ENCODE measurements around the gene DUSP1. TPM values are rescaled to one million over a fixed set of nuclear protein-coding genes. Genes with fewer than 3 reads are reported as not detected.

DUSP1 gene
- total RNA-seq, 1 donor from 2014 or later, result 67.3 TPM

DNA sequence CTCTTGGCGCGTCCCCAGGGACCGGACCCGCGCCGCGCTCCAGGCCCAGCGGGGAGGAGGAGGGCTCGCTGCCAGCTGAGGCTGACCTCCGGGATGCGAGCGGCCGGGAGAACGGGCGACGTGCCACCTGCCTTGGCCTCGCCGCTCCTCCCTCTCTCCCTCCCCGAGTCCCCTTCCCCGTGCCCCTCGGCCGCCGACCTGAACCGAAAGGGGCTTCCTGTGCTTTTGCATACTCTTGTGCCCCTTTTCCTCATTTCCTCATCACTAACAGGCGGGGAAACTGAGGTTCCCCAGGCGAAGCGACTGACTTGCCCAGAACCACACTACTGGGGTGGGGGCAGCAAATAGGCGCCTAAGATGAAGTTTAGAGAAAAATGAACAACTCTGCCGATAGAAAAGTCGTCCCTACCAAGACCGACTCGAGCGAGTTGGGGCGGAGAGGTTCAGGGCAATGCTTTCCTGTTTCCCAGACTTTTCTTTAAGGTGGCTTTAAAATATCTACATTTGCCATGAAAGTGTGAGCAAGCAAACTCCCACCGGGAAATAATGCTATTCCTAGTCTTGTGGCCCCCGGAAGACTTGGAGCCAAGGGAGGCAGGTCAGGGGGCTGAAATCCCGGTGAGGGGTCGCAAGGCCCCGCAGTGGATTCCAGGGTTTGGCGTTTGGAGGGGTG is 580 bp upstream of the DUSP1 start:
- Histone ChIP-seq H3K27ac (ENCODE audit: low read depth, low read length) (peak overlapping the region; percentile 100), H3K9me3 (ENCODE audit: control insufficient read depth in 3 of 3, low read length in 3 of 3) (no peaks in the 10 kb centered on the region), H3K4me1 (ENCODE audit: control insufficient read depth in 3 of 3, insufficient read depth in 3 of 3, low read length in 3 of 3) (peaks cover 44 to 62% (median 46%) of the 10 kb centered on the region in 3 donors)

DNA sequence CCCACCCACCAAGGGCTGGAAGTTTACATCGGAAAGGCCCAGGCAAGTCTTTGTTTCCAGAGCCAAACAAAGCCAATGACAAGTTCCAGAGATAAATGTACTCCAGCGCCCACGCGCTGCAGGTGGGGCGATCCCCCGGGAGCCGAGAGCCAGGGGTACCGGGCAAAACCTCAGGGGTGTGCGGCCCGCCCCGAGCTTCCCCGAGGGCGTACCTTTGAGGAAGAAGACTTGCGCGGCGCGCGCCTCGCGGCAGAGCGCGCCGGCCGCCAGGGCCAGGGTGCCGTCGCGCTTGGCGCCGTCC is 671 bp downstream of the DUSP1 start:
- peak overlapping the region; percentile 100 for H3K9ac ChIP-seq (ENCODE audit: low read depth in 1 of 3, low read length in 3 of 3)
- H3K4me3 ChIP-seq (ENCODE audit: low read length in 3 of 3), result peak overlapping the region; percentile 91 to 100 (median 99)
- H3K36me3 ChIP-seq (ENCODE audit: control insufficient read depth in 3 of 3, insufficient read depth in 3 of 3, low read length in 3 of 3), result peaks cover 24 to 34% (median 25%) of the 10 kb centered on the region in 3 donors
- H3K4me1 ChIP-seq (ENCODE audit: control insufficient read depth in 3 of 3, insufficient read depth in 3 of 3, low read length in 3 of 3), result peaks cover 53 to 68% (median 58%) of the 10 kb centered on the region in 3 donors
- H3K9me3 ChIP-seq (ENCODE audit: control insufficient read depth in 3 of 3, low read length in 3 of 3), result no peaks in the 10 kb centered on the region
- no peaks in the 10 kb centered on the region for H3K27me3 ChIP-seq (ENCODE audit: control insufficient read depth in 3 of 3, insufficient read depth in 3 of 3, low read length in 3 of 3)
- H3K27ac ChIP-seq (ENCODE audit: low read depth, low read length), result peak overlapping the region; percentile 100

More for the DNA sequence above, 580 bp upstream of the DUSP1 start:
- peaks cover 24 to 34% (median 25%) of the 10 kb centered on the region in 3 donors for H3K36me3 ChIP-seq (ENCODE audit: control insufficient read depth in 3 of 3, insufficient read depth in 3 of 3, low read length in 3 of 3)
- H3K9ac ChIP-seq (ENCODE audit: low read depth in 1 of 3, low read length in 3 of 3), result peak overlapping the region; percentile 95 to 96 (median 96)
- peak overlapping the region; percentile 73 to 83 (median 74) for H3K4me3 ChIP-seq (ENCODE audit: low read length in 3 of 3)
- no peaks in the 10 kb centered on the region for H3K27me3 ChIP-seq (ENCODE audit: control insufficient read depth in 3 of 3, insufficient read depth in 3 of 3, low read length in 3 of 3)

DNA sequence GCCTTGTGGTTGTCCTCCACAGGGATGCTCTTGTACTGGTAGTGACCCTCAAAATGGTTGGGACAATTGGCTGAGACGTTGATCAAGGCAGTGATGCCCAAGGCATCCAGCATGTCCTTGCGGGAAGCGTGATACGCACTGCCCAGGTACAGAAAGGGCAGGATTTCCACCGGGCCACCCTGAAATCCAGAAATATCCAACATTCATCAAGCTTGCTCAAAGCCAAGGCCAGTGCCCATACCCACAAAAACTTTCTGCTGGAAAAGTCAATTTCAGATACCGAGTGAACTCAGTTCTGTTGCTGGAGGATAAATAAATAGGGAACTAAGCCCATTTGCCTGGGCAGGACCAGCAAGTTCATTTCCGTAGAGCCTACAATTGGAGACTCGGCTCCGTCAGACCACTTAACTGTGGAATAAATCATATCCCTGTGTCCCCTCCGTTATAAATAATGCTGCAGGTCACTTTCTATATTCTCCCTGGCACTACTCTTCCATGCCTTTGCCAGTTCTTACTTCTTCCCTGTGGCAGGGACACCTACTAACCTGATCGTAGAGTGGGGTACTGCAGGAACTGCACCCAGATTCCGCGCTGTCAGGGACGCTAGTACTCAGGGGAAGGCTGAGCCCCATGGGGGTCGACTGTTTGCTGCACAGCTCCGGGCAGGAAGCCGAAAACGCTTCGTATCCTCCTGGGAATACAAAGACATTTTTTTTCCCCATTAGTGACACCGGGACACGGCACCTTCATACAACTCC is 1.2 kb downstream of the DUSP1 start:
- no peaks in the 10 kb centered on the region for H3K9me3 ChIP-seq (ENCODE audit: control insufficient read depth in 3 of 3, low read length in 3 of 3)
- H3K36me3 ChIP-seq (ENCODE audit: control insufficient read depth in 3 of 3, insufficient read depth in 3 of 3, low read length in 3 of 3), result peaks cover 24 to 34% (median 25%) of the 10 kb centered on the region in 3 donors
- peaks cover 57 to 67% (median 62%) of the 10 kb centered on the region in 3 donors for H3K4me1 ChIP-seq (ENCODE audit: control insufficient read depth in 3 of 3, insufficient read depth in 3 of 3, low read length in 3 of 3)
- H3K27me3 ChIP-seq (ENCODE audit: control insufficient read depth in 3 of 3, insufficient read depth in 3 of 3, low read length in 3 of 3), result no peaks in the 10 kb centered on the region
- peak overlapping the region; percentile 100 for H3K27ac ChIP-seq (ENCODE audit: low read depth, low read length)
- H3K9ac ChIP-seq (ENCODE audit: low read depth in 1 of 3, low read length in 3 of 3), result peak overlapping the region; percentile 100
- H3K4me3 ChIP-seq (ENCODE audit: low read length in 3 of 3), result peak overlapping the region; percentile 91 to 100 (median 99)

DNA sequence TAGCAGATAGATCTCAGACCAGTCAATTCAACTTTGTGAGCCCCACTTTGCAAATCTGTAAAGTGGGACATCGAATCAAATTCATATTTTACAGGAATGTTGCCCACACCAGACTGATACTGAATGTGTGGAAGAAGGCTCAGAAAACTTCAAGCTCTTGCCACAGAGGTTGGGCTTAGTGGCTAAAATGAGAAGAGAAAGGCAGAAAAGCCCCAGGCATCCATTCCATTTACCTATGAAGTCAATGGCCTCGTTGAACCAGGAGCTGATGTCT is 1.7 kb downstream of the DUSP1 start:
- H3K9me3 ChIP-seq (ENCODE audit: control insufficient read depth in 3 of 3, low read length in 3 of 3), result no peaks in the 10 kb centered on the region
- H3K4me1 ChIP-seq (ENCODE audit: control insufficient read depth in 3 of 3, insufficient read depth in 3 of 3, low read length in 3 of 3), result peaks cover 58 to 68% (median 66%) of the 10 kb centered on the region in 3 donors
- peaks cover 24 to 34% (median 25%) of the 10 kb centered on the region in 3 donors for H3K36me3 ChIP-seq (ENCODE audit: control insufficient read depth in 3 of 3, insufficient read depth in 3 of 3, low read length in 3 of 3)
- H3K9ac ChIP-seq (ENCODE audit: low read depth in 1 of 3, low read length in 3 of 3), result peak overlapping the region; percentile 100
- H3K27me3 ChIP-seq (ENCODE audit: control insufficient read depth in 3 of 3, insufficient read depth in 3 of 3, low read length in 3 of 3), result no peaks in the 10 kb centered on the region
- peak overlapping the region; percentile 100 for H3K27ac ChIP-seq (ENCODE audit: low read depth, low read length)
- peak overlapping the region; percentile 91 to 100 (median 99) for H3K4me3 ChIP-seq (ENCODE audit: low read length in 3 of 3)

DNA sequence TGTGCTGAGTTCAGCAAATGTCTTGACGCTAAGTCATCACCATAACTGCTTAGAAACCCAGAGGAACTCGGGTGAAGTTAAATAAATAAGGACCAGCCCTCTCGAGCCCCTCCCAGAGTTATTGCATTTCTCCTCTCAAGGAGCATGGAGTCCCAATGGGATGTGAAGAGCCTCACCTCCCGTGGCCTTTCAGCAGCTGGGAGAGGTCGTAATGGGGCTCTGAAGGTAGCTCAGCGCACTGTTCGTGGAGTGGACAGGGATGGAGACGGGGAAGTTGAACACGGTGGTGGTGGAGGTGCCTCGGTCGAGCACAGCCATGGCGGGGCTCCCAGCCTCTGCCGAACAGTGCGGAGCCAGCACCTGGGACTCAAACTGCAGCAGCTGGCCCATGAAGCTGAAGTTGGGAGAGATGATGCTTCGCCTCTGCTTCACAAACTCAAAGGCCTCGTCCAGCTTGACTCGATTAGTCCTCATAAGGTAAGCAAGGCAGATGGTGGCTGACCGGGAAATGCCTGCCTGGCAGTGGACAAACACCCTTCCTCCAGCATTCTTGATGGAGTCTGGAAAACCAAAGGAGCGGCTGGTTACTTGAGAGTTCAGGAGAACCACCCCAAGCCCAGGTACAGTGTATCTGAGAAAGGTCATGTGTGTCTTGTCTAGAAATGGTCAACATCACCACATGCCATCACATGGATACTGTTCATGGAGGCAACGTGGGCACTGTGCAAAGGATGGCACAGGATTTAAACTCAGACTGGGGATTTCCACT is 2.2 kb downstream of the DUSP1 start:
- Histone ChIP-seq H3K4me1 (ENCODE audit: control insufficient read depth in 3 of 3, insufficient read depth in 3 of 3, low read length in 3 of 3) (peaks cover 53 to 65% (median 62%) of the 10 kb centered on the region in 3 donors), H3K4me3 (ENCODE audit: low read length in 3 of 3) (peak overlapping the region; percentile 91 to 100 (median 99)), H3K36me3 (ENCODE audit: control insufficient read depth in 3 of 3, insufficient read depth in 3 of 3, low read length in 3 of 3) (peaks cover 24 to 34% (median 25%) of the 10 kb centered on the region in 3 donors), H3K27me3 (ENCODE audit: control insufficient read depth in 3 of 3, insufficient read depth in 3 of 3, low read length in 3 of 3) (no peaks in the 10 kb centered on the region), H3K27ac (ENCODE audit: low read depth, low read length) (peak overlapping the region; percentile 100), H3K9me3 (ENCODE audit: control insufficient read depth in 3 of 3, low read length in 3 of 3) (no peaks in the 10 kb centered on the region), H3K9ac (ENCODE audit: low read depth in 1 of 3, low read length in 3 of 3) (peak overlapping the region; percentile 100)

DNA sequence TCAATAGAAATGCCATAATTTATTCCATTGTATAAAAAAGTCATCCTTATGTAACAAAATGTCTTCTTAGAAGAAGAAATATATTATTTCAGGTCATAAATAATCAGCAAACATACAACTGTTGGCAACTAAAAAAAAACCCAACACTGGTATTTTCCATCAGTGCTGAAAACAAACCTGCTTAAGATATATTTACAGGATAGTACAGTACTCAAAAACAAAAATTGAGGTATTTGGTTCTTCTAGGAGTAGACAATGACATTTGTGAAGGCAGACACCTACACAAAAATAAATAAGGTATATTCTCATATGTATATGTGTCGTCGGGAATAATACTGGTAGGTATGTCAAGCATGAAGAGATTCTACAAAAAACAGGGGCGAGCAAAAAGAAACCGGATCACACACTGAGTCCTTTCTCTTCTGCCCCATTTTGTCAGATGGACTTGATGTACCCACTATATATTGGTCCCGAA is 2.9 kb downstream of the DUSP1 start:
- Histone ChIP-seq H3K4me3 (ENCODE audit: low read length in 3 of 3) (peak overlapping the region; percentile 91 to 100 (median 99)), H3K9me3 (ENCODE audit: control insufficient read depth in 3 of 3, low read length in 3 of 3) (no peaks in the 10 kb centered on the region), H3K4me1 (ENCODE audit: control insufficient read depth in 3 of 3, insufficient read depth in 3 of 3, low read length in 3 of 3) (peaks cover 47 to 59% (median 56%) of the 10 kb centered on the region in 3 donors), H3K27me3 (ENCODE audit: control insufficient read depth in 3 of 3, insufficient read depth in 3 of 3, low read length in 3 of 3) (no peaks in the 10 kb centered on the region), H3K36me3 (ENCODE audit: control insufficient read depth in 3 of 3, insufficient read depth in 3 of 3, low read length in 3 of 3) (peaks cover 24 to 34% (median 25%) of the 10 kb centered on the region in 3 donors), H3K9ac (ENCODE audit: low read depth in 1 of 3, low read length in 3 of 3) (peak overlapping the region; percentile 100), H3K27ac (ENCODE audit: low read depth, low read length) (peak overlapping the region; percentile 100)

GRCh38 chr5:172766287-172767108 is 4.5 kb downstream of the DUSP1 start:
- Histone ChIP-seq H3K9me3 (ENCODE audit: control insufficient read depth in 3 of 3, low read length in 3 of 3) (no peaks in the 10 kb centered on the region), H3K4me1 (ENCODE audit: control insufficient read depth in 3 of 3, insufficient read depth in 3 of 3, low read length in 3 of 3) (peaks cover 40 to 50% (median 48%) of the 10 kb centered on the region in 3 donors), H3K36me3 (ENCODE audit: control insufficient read depth in 3 of 3, insufficient read depth in 3 of 3, low read length in 3 of 3) (peaks cover 24 to 34% (median 25%) of the 10 kb centered on the region in 3 donors), H3K27ac (ENCODE audit: low read depth, low read length) (peak overlapping the region; percentile 100), H3K4me3 (ENCODE audit: low read length in 3 of 3) (peak overlapping the region; percentile 54 to 100 (median 99)), H3K27me3 (ENCODE audit: control insufficient read depth in 3 of 3, insufficient read depth in 3 of 3, low read length in 3 of 3) (no peaks in the 10 kb centered on the region), H3K9ac (ENCODE audit: low read depth in 1 of 3, low read length in 3 of 3) (peak overlapping the region; percentile 100)

GRCh38 chr5:172765766-172766286 is 5.2 kb downstream of the DUSP1 start:
- H3K36me3 ChIP-seq (ENCODE audit: control insufficient read depth in 3 of 3, insufficient read depth in 3 of 3, low read length in 3 of 3), result peaks cover 24 to 34% (median 25%) of the 10 kb centered on the region in 3 donors
- no peaks in the 10 kb centered on the region for H3K9me3 ChIP-seq (ENCODE audit: control insufficient read depth in 3 of 3, low read length in 3 of 3)
- H3K4me1 ChIP-seq (ENCODE audit: control insufficient read depth in 3 of 3, insufficient read depth in 3 of 3, low read length in 3 of 3), result peaks cover 39 to 50% (median 47%) of the 10 kb centered on the region in 3 donors
- peak overlapping the region; percentile 100 for H3K9ac ChIP-seq (ENCODE audit: low read depth in 1 of 3, low read length in 3 of 3)
- peak overlapping the region; percentile 54 to 100 (median 99) for H3K4me3 ChIP-seq (ENCODE audit: low read length in 3 of 3)
- peak overlapping the region; percentile 100 for H3K27ac ChIP-seq (ENCODE audit: low read depth, low read length)
- no peaks in the 10 kb centered on the region for H3K27me3 ChIP-seq (ENCODE audit: control insufficient read depth in 3 of 3, insufficient read depth in 3 of 3, low read length in 3 of 3)
